CD1c-positive myeloid dendritic cell (primary cell): Measurements from ENCODE around the gene MAMDC2.

Experiments
- DNase-seq: peaks from one replicate; pipeline ENCODE4 v3.0.0-alpha.2; 2016; ENCODE audit errors: extremely low spot score

MAMDC2 gene

GRCh38 chr9:70043689-70044489 is at the start of gene MAMDC2:
Gene MAMDC2 (plus strand): TSS chr9:70043848. CDS start chr9:70044198, 350 bp downstream.
- DNase-seq: peak; percentile 14

GRCh38 chr9:69995846-69996245 is 47.8 kb upstream of the MAMDC2 start:
- no peak for DNase-seq

GRCh38 chr9:69996967-69997366 is 46.7 kb upstream of the MAMDC2 start:
- DNase-seq: no peak

- no peak for DNase-seq
Observed at GRCh38 chr9:69997524-69997923, 46.1 kb upstream of the MAMDC2 start.

GRCh38 chr9:69999315-69999714 is 44.3 kb upstream of the MAMDC2 start:
- no peak for DNase-seq

- no peak for DNase-seq
Observed at GRCh38 chr9:70000469-70000868, 43.2 kb upstream of the MAMDC2 start.

- no peak for DNase-seq
Observed at GRCh38 chr9:70003901-70004714, 39.5 kb upstream of the MAMDC2 start.

- no peak for DNase-seq
Observed at GRCh38 chr9:70006306-70006705, 37.3 kb upstream of the MAMDC2 start.

- DNase-seq: no peak
Observed at GRCh38 chr9:70007831-70008230, 35.8 kb upstream of the MAMDC2 start.

- DNase-seq: no peak
Observed at GRCh38 chr9:70010015-70010414, 33.6 kb upstream of the MAMDC2 start.

GRCh38 chr9:70011366-70011765 is 32.3 kb upstream of the MAMDC2 start:
- no peak for DNase-seq

- DNase-seq: no peak
Observed at GRCh38 chr9:70012569-70012968, 31.1 kb upstream of the MAMDC2 start.

- DNase-seq: no peak
Observed at GRCh38 chr9:70013598-70014196, 30.0 kb upstream of the MAMDC2 start.

GRCh38 chr9:70015099-70015498 is 28.5 kb upstream of the MAMDC2 start:
- no peak for DNase-seq

- DNase-seq: no peak
Observed at GRCh38 chr9:70020217-70020616, 23.4 kb upstream of the MAMDC2 start.

GRCh38 chr9:70020991-70021571 is 22.6 kb upstream of the MAMDC2 start:
- DNase-seq: no peak

- DNase-seq: no peak
Observed at GRCh38 chr9:70028287-70028686, 15.4 kb upstream of the MAMDC2 start.

GRCh38 chr9:70030156-70030555 is 13.5 kb upstream of the MAMDC2 start:
- DNase-seq: no peak

- DNase-seq: no peak
Observed at GRCh38 chr9:70031141-70031545, 12.5 kb upstream of the MAMDC2 start.

- no peak for DNase-seq
Observed at GRCh38 chr9:70034271-70034711, 9.4 kb upstream of the MAMDC2 start.

GRCh38 chr9:70035691-70036090 is 8.0 kb upstream of the MAMDC2 start:
- no peak for DNase-seq

GRCh38 chr9:70036641-70037040 is 7.0 kb upstream of the MAMDC2 start:
- no peak for DNase-seq
